Left ventricle myocardium inferior (tissue), 1 donor: Measurements from ENCODE around the gene RRP9. TPM values are rescaled to one million over a fixed set of nuclear protein-coding genes. Genes with fewer than 3 reads are reported as not detected.

Experiments
- DNase-seq: peaks from one replicate; pipeline ENCODE4 v3.0.0-alpha.2; 2020
- H3K27ac ChIP-seq: fragments of 200-600 bp; replicated peaks from 2 replicates; pipeline ENCODE4 v1.8.0; 2021
- H3K27me3 ChIP-seq: fragments of 200-600 bp; 2 replicates; pipeline ENCODE4 v1.8.0; 2021; ENCODE audit warnings: low read depth
- H3K36me3 ChIP-seq: fragments of 200-600 bp; 2 replicates; pipeline ENCODE4 v1.8.0; 2021
- H3K4me1 ChIP-seq: fragments of 200-600 bp; 2 replicates; pipeline ENCODE4 v1.8.0; 2021
- H3K4me3 ChIP-seq: fragments of 200-600 bp; 2 replicates; pipeline ENCODE4 v1.8.0; 2021; ENCODE audit warnings: mild to moderate bottlenecking, moderate library complexity
- H3K9me3 ChIP-seq: fragments of 200-600 bp; replicated peaks from 2 replicates; pipeline ENCODE4 v1.8.0; 2021
- CTCF ChIP-seq: fragments of 200-600 bp; IDR thresholded peaks from 2 replicates; pipeline ENCODE4 v1.8.0; 2021; ENCODE audit warnings: antibody characterized with exemption, mild to moderate bottlenecking, borderline replicate concordance
- intact Hi-C: fragments of 100-400 bp; cut with micrococcal nuclease; formaldehyde crosslinking; loops from one replicate; pipeline ENCODE4 v1.11.0; 2022
- total RNA-seq: library from RNA; stranded (reverse); fragmentation: NEBNext Ultra II Directional; extraction: Animal tissue kit (Norgen Biotek cat#: 25700); gene quantifications from one replicate; pipeline ENCODE4 v1.2.1, GENCODE V29; 2021
- donor health status: DM: no; HTN: yes; CAD: no; lungs with severe emphysema.

RRP9 gene
- total RNA-seq, 1 donor from 2014 or later: 8.6 TPM

- no peaks in the 10 kb centered on the region for H3K9me3 ChIP-seq
- no peaks in the 10 kb centered on the region for H3K36me3 ChIP-seq
- no peak overlapping the region for H3K4me3 ChIP-seq
- TF ChIP-seq CTCF: no peak
- no peak for DNase-seq
- intact Hi-C loops: no loop called here
- H3K4me1 ChIP-seq: peaks cover 48% of the 10 kb centered on the region
- no peaks in the 10 kb centered on the region for H3K27me3 ChIP-seq
- H3K27ac ChIP-seq: no peak overlapping the region
Observed at GRCh38 chr3:51985063-51985462, 43.4 kb upstream of the RRP9 start.

GRCh38 chr3:51984269-51984647 is 42.6 kb upstream of the RRP9 start:
- intact Hi-C loops: no loop called here
- H3K27me3 ChIP-seq: no peaks in the 10 kb centered on the region
- DNase-seq: no peak
- peak overlapping the region; percentile 99 for H3K27ac ChIP-seq
- H3K4me1 ChIP-seq: peaks cover 42% of the 10 kb centered on the region
- H3K36me3 ChIP-seq: no peaks in the 10 kb centered on the region
- peak overlapping the region; percentile 85 for H3K4me3 ChIP-seq
- H3K9me3 ChIP-seq: no peaks in the 10 kb centered on the region
- TF ChIP-seq CTCF: no peak

DNA sequence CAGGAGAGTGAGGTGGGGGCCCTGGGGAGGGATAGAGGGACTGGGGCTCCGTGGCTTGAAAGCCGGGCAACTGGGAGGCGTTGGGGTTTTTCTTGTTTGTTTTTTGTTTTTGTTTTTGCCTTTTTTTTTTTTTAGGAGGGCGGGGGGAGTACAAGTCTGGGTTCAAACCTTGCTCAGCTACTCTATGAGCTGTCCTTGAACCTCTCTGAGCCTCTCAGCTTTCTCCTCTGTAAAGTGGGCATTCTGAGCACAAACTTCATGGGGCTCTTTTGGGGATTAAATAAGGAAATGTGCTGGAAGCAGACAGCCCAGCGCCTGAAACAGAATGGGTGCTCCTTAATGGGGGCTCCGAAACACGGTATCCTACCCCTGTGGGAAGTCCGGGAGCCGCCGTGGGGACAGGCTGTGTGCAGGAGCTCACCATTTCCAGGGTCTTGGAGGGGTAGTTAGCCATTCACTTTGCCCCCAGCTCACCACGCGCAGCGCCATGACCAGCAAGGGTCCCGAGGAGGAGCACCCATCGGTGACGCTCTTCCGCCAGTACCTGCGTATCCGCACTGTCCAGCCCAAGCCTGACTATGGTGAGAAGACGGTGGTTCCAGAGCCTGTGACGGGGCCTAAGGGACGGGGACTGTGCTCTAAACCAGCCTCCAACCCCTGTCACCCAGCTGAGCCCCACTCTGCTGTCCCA is 42.0 kb upstream of the RRP9 start:
- H3K4me3 ChIP-seq: peak overlapping the region; percentile 85
- DNase-seq: no peak
- no peaks in the 10 kb centered on the region for H3K36me3 ChIP-seq
- intact Hi-C loops: no loop called here
- no peaks in the 10 kb centered on the region for H3K9me3 ChIP-seq
- H3K27me3 ChIP-seq: no peaks in the 10 kb centered on the region
- peak overlapping the region; percentile 99 for H3K27ac ChIP-seq
- TF ChIP-seq CTCF: no peak
- H3K4me1 ChIP-seq: peaks cover 36% of the 10 kb centered on the region

- Histone ChIP-seq H3K4me1 (peaks cover 36% of the 10 kb centered on the region), H3K36me3 (no peaks in the 10 kb centered on the region), H3K4me3 (peak within 1 kb of the TSS; percentile 85), H3K27ac (peak within 1 kb of the TSS; percentile 99), H3K27me3 (no peaks in the 10 kb centered on the region), H3K9me3 (no peaks in the 10 kb centered on the region)
- no peak for TF ChIP-seq CTCF
- intact Hi-C loops: no loop called here
- peak; percentile 91 for DNase-seq
Observed at GRCh38 chr3:51982838-51983577, 41.3 kb upstream of the RRP9 start, which contains the start of gene ACY1. Gene ACY1, plus strand, starts transcription at chr3:51983535. Its CDS starts 530 bp downstream, at chr3:51984065.

DNA sequence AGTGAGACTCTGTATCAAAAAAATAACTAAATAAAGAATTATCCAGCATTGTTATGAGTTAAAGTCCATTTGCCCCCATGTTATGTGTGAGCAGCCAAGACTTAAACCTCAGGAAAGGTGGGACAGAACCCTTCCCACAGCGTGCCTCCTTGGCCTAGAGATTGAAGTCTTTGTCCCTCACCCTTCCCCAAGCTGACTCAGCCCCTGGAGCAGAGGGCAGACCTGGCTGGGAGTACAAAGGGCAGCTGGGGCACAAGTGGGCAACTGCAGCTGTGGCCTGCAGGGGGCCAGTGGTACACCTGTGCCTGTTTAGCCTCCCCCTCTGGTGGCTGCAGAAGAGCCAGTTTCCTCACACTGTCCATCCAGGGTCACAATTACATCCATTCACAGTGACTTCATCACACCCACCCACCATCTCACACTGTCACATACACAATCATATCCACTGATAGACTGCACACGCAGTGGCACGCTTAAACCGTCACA is 40.7 kb upstream of the RRP9 start:
- TF ChIP-seq CTCF: peak; percentile 55
- Histone ChIP-seq H3K36me3 (no peaks in the 10 kb centered on the region), H3K4me1 (peaks cover 36% of the 10 kb centered on the region), H3K27me3 (no peaks in the 10 kb centered on the region), H3K4me3 (peak overlapping the region; percentile 85), H3K27ac (peak overlapping the region; percentile 99), H3K9me3 (no peaks in the 10 kb centered on the region)
- DNase-seq: no peak
- intact Hi-C loops: no loop called here
